ENCODE results near the gene MDK.

DNA sequence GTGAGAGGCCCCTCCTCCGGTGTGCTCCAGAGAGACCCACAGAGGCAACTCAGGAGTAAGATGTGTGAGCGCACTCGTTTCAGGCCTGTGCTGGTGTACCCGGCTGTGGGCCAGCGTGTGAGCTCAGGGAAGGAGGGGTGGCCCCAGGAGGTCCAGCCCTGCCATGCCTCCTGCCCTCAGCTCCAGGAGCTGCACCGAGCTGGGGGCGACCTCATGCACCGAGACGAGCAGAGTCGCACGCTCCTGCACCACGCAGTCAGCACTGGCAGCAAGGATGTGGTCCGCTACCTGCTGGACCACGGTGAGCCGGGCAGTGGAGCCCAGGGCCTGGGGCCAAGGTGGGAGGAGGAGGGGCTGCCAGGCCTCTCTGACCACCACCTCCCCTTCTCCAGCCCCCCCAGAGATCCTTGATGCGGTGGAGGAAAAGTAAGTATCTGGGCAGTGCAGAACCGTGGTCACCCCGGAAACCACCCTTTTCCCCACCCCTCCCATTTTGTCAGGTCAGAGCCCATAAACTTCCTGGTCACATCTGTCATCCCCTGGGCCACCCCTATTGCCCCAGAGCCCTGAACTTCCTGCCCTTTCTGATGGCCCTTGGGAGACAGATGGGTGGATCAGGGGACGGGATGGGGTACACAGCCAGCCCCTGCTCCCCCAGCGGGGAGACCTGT is 2.5 kb upstream of the MDK start:
- TF ChIP-seq CEBPB (IDR thresholded peaks at IDR 0.05) (no peak), TCF12 (IDR thresholded peaks at IDR 0.05; ENCODE audit: low read depth) (no peak), EP300 (IDR thresholded peaks at IDR 0.05; ENCODE audit: borderline replicate concordance) (no peak), YY1 (IDR thresholded peaks at IDR 0.05; ENCODE audit: low read depth) (no peak), CREB1 (IDR thresholded peaks at IDR 0.05; ENCODE audit: low read depth) (no peak)

All from Ishikawa (cell line).